HL-60 (cell line): ENCODE data around the gene HNRNPUL1.
A peak's percentile ranks its signal among the peaks of the same experiment; 100 is the strongest.

Experiments used
- DNase-seq, 2 experiments: peaks; one replicate each; pipeline ENCODE4 v3.0.0-alpha.2; 2010 to 2020; ENCODE audit warnings: low read depth in 1 of 2, low spot score in 1 of 2
- H3K27ac ChIP-seq: fragments of 250-450 bp; sonication (Bioruptor Pico); replicated peaks from 2 replicates; pipeline ENCODE4 v1.5.1; 2020; ENCODE audit warnings: mild to moderate bottlenecking, moderate library complexity
- H3K27me3 ChIP-seq: fragments of 250-450 bp; sonication (Bioruptor Pico); 2 replicates; pipeline ENCODE4 v1.5.1; 2021; ENCODE audit warnings: mild to moderate bottlenecking, moderate library complexity; ENCODE audit not compliant: insufficient read depth, poor library complexity, severe bottlenecking
- H3K4me3 ChIP-seq: replicated peaks from 2 replicates; pipeline ENCODE4 v1.5.1; 2011; ENCODE audit warnings: mild to moderate bottlenecking, control low read depth, low read length; ENCODE audit not compliant: insufficient read depth
- CTCF ChIP-seq: IDR thresholded peaks from one replicate; pipeline ENCODE4 v1.5.1; 2011; ENCODE audit warnings: low read length, control low read depth, inconsistent platforms; ENCODE audit not compliant: insufficient read depth
- GABPA ChIP-seq: IDR thresholded peaks from 2 replicates; pipeline ENCODE4 v1.6.1; 2012; ENCODE audit warnings: low read depth
- POLR2AphosphoS5 ChIP-seq: IDR thresholded peaks from 2 replicates; pipeline ENCODE4 v1.6.1; 2012; ENCODE audit warnings: low read depth
- REST ChIP-seq: IDR thresholded peaks from 2 replicates; pipeline ENCODE4 v1.6.1; 2012; ENCODE audit warnings: low read depth; ENCODE audit not compliant: insufficient replicate concordance
- SPI1 ChIP-seq: IDR thresholded peaks from 2 replicates; pipeline ENCODE4 v1.6.1; 2012; ENCODE audit warnings: low read depth, mild to moderate bottlenecking, borderline replicate concordance

HNRNPUL1 gene

GRCh38 chr19:41302624-41303351 lies 38.6 kb downstream of the HNRNPUL1 start:
- H3K4me3 ChIP-seq, result no peak overlapping the region
- DNase-seq, result peak in 1 of 2 experiments; percentile 45
- no peak for TF ChIP-seq SPI1
- TF ChIP-seq REST, result no peak
- no peak for TF ChIP-seq CTCF
- TF ChIP-seq GABPA, result no peak
- no peak for TF ChIP-seq POLR2AphosphoS5
- no peak overlapping the region for H3K27ac ChIP-seq
- H3K27me3 ChIP-seq, result no peaks in the 10 kb centered on the region

- H3K27ac ChIP-seq, result no peak overlapping the region
- no peak overlapping the region for H3K4me3 ChIP-seq
- H3K27me3 ChIP-seq, result no peaks in the 10 kb centered on the region
- no peak for TF ChIP-seq SPI1
- TF ChIP-seq CTCF, result no peak
- no peak for TF ChIP-seq POLR2AphosphoS5
- no peak for TF ChIP-seq GABPA
- TF ChIP-seq REST, result no peak
- no peak for DNase-seq
Measured at GRCh38 chr19:41303954-41304353, 39.8 kb downstream of the HNRNPUL1 start.

- no peak overlapping the region for H3K27ac ChIP-seq
Measured at GRCh38 chr19:41304706-41305483, 40.7 kb downstream of the HNRNPUL1 start.

More at GRCh38 chr19:41304706-41305483, 40.7 kb downstream of the HNRNPUL1 start:
- TF ChIP-seq CTCF (no peak), SPI1 (no peak), POLR2AphosphoS5 (no peak), GABPA (no peak), REST (no peak)
- no peaks in the 10 kb centered on the region for H3K27me3 ChIP-seq
- DNase-seq, result no peak
- no peak overlapping the region for H3K4me3 ChIP-seq
